Neural progenitor cell (in vitro differentiated cells): ENCODE data around the gene INCENP. TPM values are rescaled to one million over a fixed set of nuclear protein-coding genes. Genes with fewer than 3 reads are reported as not detected.

Experiments used
- DNase-seq: peaks from one replicate; pipeline ENCODE4 v3.0.0-alpha.2; 2016; ENCODE audit warnings: low spot score
- H2AFZ ChIP-seq: fragments of 200-600 bp; sonication (generic); replicated peaks from 2 replicates; pipeline ENCODE4 v1.6.1; 2016; ENCODE audit warnings: antibody characterized with exemption
- H3F3A ChIP-seq: fragments of 200-600 bp; sonication (generic); 2 replicates; pipeline ENCODE4 v1.6.1; 2016; ENCODE audit warnings: antibody characterized with exemption, low read depth
- H3K27ac ChIP-seq: fragments of 200-600 bp; sonication (generic); 2 replicates; pipeline ENCODE4 v1.5.1; 2016; ENCODE audit warnings: mild to moderate bottlenecking
- H3K27me3 ChIP-seq: fragments of 200-600 bp; sonication (generic); 2 replicates; pipeline ENCODE4 v1.6.1; 2016; ENCODE audit warnings: mild to moderate bottlenecking, moderate library complexity
- H3K36me3 ChIP-seq: fragments of 200-600 bp; sonication (generic); 2 replicates; pipeline ENCODE4 v1.5.1; 2016
- H3K4me1 ChIP-seq: fragments of 200-600 bp; sonication (generic); 2 replicates; pipeline ENCODE4 v1.6.1; 2016; ENCODE audit warnings: mixed run types
- H3K4me2 ChIP-seq: fragments of 200-600 bp; sonication (generic); 2 replicates; pipeline ENCODE4 v1.6.1; 2016
- H3K4me3 ChIP-seq: fragments of 200-600 bp; sonication (generic); 2 replicates; pipeline ENCODE4 v1.5.1; 2016
- H3K79me2 ChIP-seq: fragments of 200-600 bp; sonication (generic); 2 replicates; pipeline ENCODE4 v1.6.1; 2016; ENCODE audit warnings: low read depth
- H3K9ac ChIP-seq: fragments of 200-600 bp; sonication (generic); 2 replicates; pipeline ENCODE4 v1.6.1; 2016
- H3K9me3 ChIP-seq: fragments of 200-600 bp; sonication (generic); 2 replicates; pipeline ENCODE4 v1.5.1; 2016; ENCODE audit warnings: low read depth
- H4K20me1 ChIP-seq: fragments of 200-600 bp; sonication (generic); 2 replicates; pipeline ENCODE4 v1.6.1; 2016; ENCODE audit warnings: low read depth
- H3K27ac Mint-ChIP-seq: 3 replicates; pipeline ENCODE4 v1.8.0; 2021; ENCODE audit warnings: mixed read lengths
- H3K27me3 Mint-ChIP-seq: 2 replicates; pipeline ENCODE4 v1.8.0; 2022; ENCODE audit warnings: low read depth, mild to moderate bottlenecking, inconsistent platforms, moderate library complexity, mixed read lengths; ENCODE audit not compliant: insufficient read depth
- H3K36me3 Mint-ChIP-seq: 3 replicates; pipeline ENCODE4 v1.8.0; 2021; ENCODE audit warnings: mixed read lengths
- H3K4me1 Mint-ChIP-seq: 3 replicates; pipeline ENCODE4 v1.8.0; 2021; ENCODE audit warnings: mixed read lengths
- H3K4me3 Mint-ChIP-seq: 3 replicates; pipeline ENCODE4 v1.8.0; 2021; ENCODE audit warnings: mild to moderate bottlenecking, moderate library complexity, mixed read lengths
- H3K9me3 Mint-ChIP-seq: 3 replicates; pipeline ENCODE4 v1.8.0; 2020; ENCODE audit warnings: mixed read lengths
- EZH2 ChIP-seq: fragments of 200-600 bp; sonication (generic); IDR thresholded peaks from 2 replicates; pipeline ENCODE4 v1.6.1; 2017; ENCODE audit warnings: antibody characterized with exemption, mild to moderate bottlenecking, moderate library complexity
- EZH2phosphoT487 ChIP-seq: fragments of 200-600 bp; sonication (generic); IDR thresholded peaks from 2 replicates; pipeline ENCODE4 v1.6.1; 2017; ENCODE audit warnings: antibody characterized with exemption
- total RNA-seq: library from RNA; depleted of rRNA; stranded (reverse); fragments of >200 nt; gene quantifications from 2 replicates; pipeline ENCODE4 v1.2.3, GENCODE V29; 2015; ENCODE audit warnings: low replicate concordance
- TF ChIP-seq, protein P1 (sequence below): fragments of 200-600 bp; sonication (generic); IDR thresholded peaks from 2 replicates; pipeline ENCODE4 v1.5.1; 2017; ENCODE audit warnings: antibody characterized with exemption, mild to moderate bottlenecking

INCENP gene
- total RNA-seq, 1 donor from 2014 or later = 73.9 TPM

GRCh38 chr11:62132191-62132590, 8.4 kb downstream of the INCENP start:
- H3K4me2 ChIP-seq = no peak overlapping the region
- no peak overlapping the region for H3K27ac ChIP-seq
- no peaks in the 10 kb centered on the region for H3F3A ChIP-seq
- Mint-ChIP-seq H3K9me3 (no peaks in the 10 kb centered on the region), H3K4me1 (peaks cover 2% of the 10 kb centered on the region), H3K27me3 (peaks cover 8% of the 10 kb centered on the region), H3K4me3 (no peak overlapping the region), H3K36me3 (peaks cover 44% of the 10 kb centered on the region), H3K27ac (no peak overlapping the region)
- H3K27me3 ChIP-seq = no peaks in the 10 kb centered on the region
- H3K36me3 ChIP-seq = no peaks in the 10 kb centered on the region
- H3K9ac ChIP-seq = no peak overlapping the region
- no peak for DNase-seq
- H3K79me2 ChIP-seq = peaks cover 98% of the 10 kb centered on the region
- peaks cover 94% of the 10 kb centered on the region for H4K20me1 ChIP-seq
- no peaks in the 10 kb centered on the region for H3K9me3 ChIP-seq
- H3K4me1 ChIP-seq = no peaks in the 10 kb centered on the region
- no peak overlapping the region for H3K4me3 ChIP-seq
- no peak for TF ChIP-seq EZH2
- TF ChIP-seq, protein P1, sequence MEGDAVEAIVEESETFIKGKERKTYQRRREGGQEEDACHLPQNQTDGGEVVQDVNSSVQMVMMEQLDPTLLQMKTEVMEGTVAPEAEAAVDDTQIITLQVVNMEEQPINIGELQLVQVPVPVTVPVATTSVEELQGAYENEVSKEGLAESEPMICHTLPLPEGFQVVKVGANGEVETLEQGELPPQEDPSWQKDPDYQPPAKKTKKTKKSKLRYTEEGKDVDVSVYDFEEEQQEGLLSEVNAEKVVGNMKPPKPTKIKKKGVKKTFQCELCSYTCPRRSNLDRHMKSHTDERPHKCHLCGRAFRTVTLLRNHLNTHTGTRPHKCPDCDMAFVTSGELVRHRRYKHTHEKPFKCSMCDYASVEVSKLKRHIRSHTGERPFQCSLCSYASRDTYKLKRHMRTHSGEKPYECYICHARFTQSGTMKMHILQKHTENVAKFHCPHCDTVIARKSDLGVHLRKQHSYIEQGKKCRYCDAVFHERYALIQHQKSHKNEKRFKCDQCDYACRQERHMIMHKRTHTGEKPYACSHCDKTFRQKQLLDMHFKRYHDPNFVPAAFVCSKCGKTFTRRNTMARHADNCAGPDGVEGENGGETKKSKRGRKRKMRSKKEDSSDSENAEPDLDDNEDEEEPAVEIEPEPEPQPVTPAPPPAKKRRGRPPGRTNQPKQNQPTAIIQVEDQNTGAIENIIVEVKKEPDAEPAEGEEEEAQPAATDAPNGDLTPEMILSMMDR = no peak
- TF ChIP-seq EZH2phosphoT487 = no peak
- H2AFZ ChIP-seq = no peak overlapping the region

- Mint-ChIP-seq H3K9me3 (no peaks in the 10 kb centered on the region), H3K4me3 (no peak overlapping the region), H3K27me3 (peaks cover 8% of the 10 kb centered on the region), H3K36me3 (peaks cover 41% of the 10 kb centered on the region), H3K4me1 (no peaks in the 10 kb centered on the region), H3K27ac (no peak overlapping the region)
- Histone ChIP-seq H3K4me1 (no peaks in the 10 kb centered on the region), H3K9ac (no peak overlapping the region), H3K27ac (no peak overlapping the region), H3K4me2 (no peak overlapping the region), H3K4me3 (no peak overlapping the region), H3K36me3 (no peaks in the 10 kb centered on the region), H3K27me3 (no peaks in the 10 kb centered on the region), H4K20me1 (peaks cover 94% of the 10 kb centered on the region), H3K79me2 (peaks cover 98% of the 10 kb centered on the region), H3F3A (no peaks in the 10 kb centered on the region), H2AFZ (no peak overlapping the region), H3K9me3 (no peaks in the 10 kb centered on the region)
- DNase-seq = no peak
- no peak for TF ChIP-seq EZH2phosphoT487
- TF ChIP-seq, protein P1 = no peak
- TF ChIP-seq EZH2 = no peak
Measured at GRCh38 chr11:62132689-62133293, 9.0 kb downstream of the INCENP start.

DNA sequence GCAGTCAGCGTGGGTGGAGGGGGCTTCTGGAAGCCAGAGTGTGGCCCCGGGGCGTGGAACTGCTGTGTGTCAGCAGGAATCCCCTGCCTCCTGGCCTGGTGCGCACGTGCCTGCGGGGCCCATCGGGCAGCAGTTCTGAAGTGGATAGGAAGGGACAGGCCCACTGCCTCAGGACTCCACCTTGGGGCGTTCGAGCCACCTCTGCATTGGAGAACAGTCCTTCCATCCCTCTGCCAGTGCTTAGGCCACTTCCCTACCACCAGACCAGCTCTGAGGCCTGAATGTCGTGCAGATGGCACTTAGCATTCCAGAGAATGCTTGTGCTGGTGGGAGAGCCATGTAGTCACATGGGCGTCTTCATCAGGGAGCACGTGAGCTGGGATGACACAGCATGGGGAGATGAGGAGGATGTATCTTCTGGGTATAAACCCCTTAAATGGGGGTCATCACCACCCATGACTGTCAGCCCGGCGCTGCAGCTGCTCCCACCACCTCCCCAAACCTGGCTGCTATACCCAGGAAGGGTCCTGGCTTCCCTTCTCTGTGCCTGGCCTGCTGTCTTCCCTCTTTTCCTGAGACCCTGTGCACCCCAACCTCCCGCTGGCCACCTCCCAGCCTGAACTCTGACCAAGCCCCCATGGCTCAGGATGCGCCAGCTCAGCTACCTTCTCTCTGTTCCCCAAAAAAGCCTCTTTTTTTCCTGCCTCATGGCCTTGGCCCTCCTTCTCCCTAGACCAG, 9.7 kb downstream of the INCENP start:
- Mint-ChIP-seq H3K36me3 (peaks cover 41% of the 10 kb centered on the region), H3K4me1 (no peaks in the 10 kb centered on the region), H3K27me3 (peaks cover 7% of the 10 kb centered on the region), H3K27ac (no peak overlapping the region), H3K9me3 (no peaks in the 10 kb centered on the region), H3K4me3 (no peak overlapping the region)
- H3K4me3 ChIP-seq = no peak overlapping the region
- H3K9me3 ChIP-seq = no peaks in the 10 kb centered on the region
- TF ChIP-seq, protein P1 = no peak
- H3K36me3 ChIP-seq = no peaks in the 10 kb centered on the region
- H3F3A ChIP-seq = no peaks in the 10 kb centered on the region
- H4K20me1 ChIP-seq = peaks cover 94% of the 10 kb centered on the region
- H3K4me2 ChIP-seq = no peak overlapping the region
- H3K27ac ChIP-seq = no peak overlapping the region
- no peaks in the 10 kb centered on the region for H3K27me3 ChIP-seq
- H2AFZ ChIP-seq = no peak overlapping the region
- no peaks in the 10 kb centered on the region for H3K4me1 ChIP-seq
- peaks cover 97% of the 10 kb centered on the region for H3K79me2 ChIP-seq
- no peak overlapping the region for H3K9ac ChIP-seq
- DNase-seq = no peak
